Naive thymus-derived CD4-positive, alpha-beta T cell (primary cell): Measurements from ENCODE around the gene PGR. TPM values are rescaled to one million over a fixed set of nuclear protein-coding genes. Genes with fewer than 3 reads are reported as not detected.
A peak's percentile ranks its signal among the peaks of the same experiment; 100 is the strongest.

Experiments
- ATAC-seq: fragments of 150-1000 bp; cut with Tn5 transposase; 2 replicates; pipeline ENCODE4 v1.10.0; 2021; ENCODE audit warnings: mild to moderate bottlenecking, moderate library complexity
- CTCF ChIA-PET: fragments of 350-600 bp; sonication (Branson Sonifier 250); formaldehyde crosslinking; loops from one replicate; lab custom pipeline; 2021; ENCODE audit warnings: antibody characterized with exemption; lab: Charles Lee
- POLR2A ChIA-PET: fragments of 350-600 bp; sonication (Branson Sonifier 250); formaldehyde crosslinking; loops from one replicate; lab custom pipeline; 2021; ENCODE audit warnings: antibody characterized with exemption, inconsistent platforms; lab: Charles Lee
- DNase-seq, 9 donors: peaks; one replicate each; pipeline versions ENCODE4 v3.0.0 to v3.0.0-alpha.2; 2020 to 2022; ENCODE audit warnings: mixed read lengths in 1 of 9
- H3K27ac ChIP-seq: one replicate; pipeline ENCODE4 v1.7.0; 2013; ENCODE audit warnings: mild to moderate bottlenecking, low read depth, low read length, moderate library complexity
- H3K27me3 ChIP-seq, 2 donors: one replicate each; pipeline ENCODE4 v1.7.0; 2013; ENCODE audit warnings: low read length in 2 of 2, mild to moderate bottlenecking in 2 of 2, moderate library complexity in 2 of 2; ENCODE audit not compliant: control insufficient read depth in 2 of 2, insufficient read depth in 2 of 2
- H3K36me3 ChIP-seq, 3 experiments: 1 replicate in 2 of 3; 2 replicates in 1 of 3; pipeline ENCODE4 v1.7.0; 2013; ENCODE audit warnings: low read length in 3 of 3, mild to moderate bottlenecking in 3 of 3, moderate library complexity in 1 of 3; ENCODE audit not compliant: insufficient read depth in 3 of 3, control insufficient read depth in 2 of 3
- H3K4me1 ChIP-seq, 2 donors: one replicate each; pipeline ENCODE4 v1.7.0; 2013; ENCODE audit warnings: low read length in 2 of 2, mild to moderate bottlenecking in 2 of 2, moderate library complexity in 1 of 2; ENCODE audit not compliant: control insufficient read depth in 2 of 2, insufficient read depth in 2 of 2
- H3K4me3 ChIP-seq: 2 replicates; pipeline ENCODE4 v1.7.0; 2013; ENCODE audit warnings: mild to moderate bottlenecking, low read length
- H3K9me3 ChIP-seq, 3 experiments: 1 replicate in 2 of 3; 2 replicates in 1 of 3; pipeline ENCODE4 v1.7.0; 2013; ENCODE audit warnings: low read length in 3 of 3; ENCODE audit not compliant: control insufficient read depth in 2 of 3
- H3K27ac Mint-ChIP-seq, 9 donors: one replicate each; pipeline ENCODE4 v1.8.0; 2020 to 2022; ENCODE audit warnings: mixed read lengths in 9 of 9, mild to moderate bottlenecking in 8 of 9, moderate library complexity in 5 of 9, inconsistent platforms in 2 of 9
- H3K27me3 Mint-ChIP-seq, 5 donors: one replicate each; pipeline ENCODE4 v1.8.0; 2021 to 2022; ENCODE audit warnings: mixed read lengths in 5 of 5, mild to moderate bottlenecking in 1 of 5
- H3K36me3 Mint-ChIP-seq, 5 donors: one replicate each; pipeline ENCODE4 v1.8.0; 2020 to 2022; ENCODE audit warnings: mixed read lengths in 5 of 5, mild to moderate bottlenecking in 3 of 5, inconsistent platforms in 1 of 5
- H3K4me1 Mint-ChIP-seq, 7 donors: one replicate each; pipeline ENCODE4 v1.8.0; 2020 to 2022; ENCODE audit warnings: mixed read lengths in 7 of 7, mild to moderate bottlenecking in 3 of 7, inconsistent platforms in 1 of 7
- H3K4me3 Mint-ChIP-seq, 10 donors: one replicate each; pipeline ENCODE4 v1.8.0; 2020 to 2022; ENCODE audit warnings: mild to moderate bottlenecking in 10 of 10, mixed read lengths in 10 of 10, moderate library complexity in 6 of 10, inconsistent platforms in 2 of 10
- H3K9me3 Mint-ChIP-seq, 11 donors: one replicate each; pipeline ENCODE4 v1.8.0; 2020 to 2022; ENCODE audit warnings: mixed read lengths in 11 of 11, mild to moderate bottlenecking in 4 of 11, inconsistent platforms in 1 of 11, moderate library complexity in 1 of 11
- intact Hi-C, 2 donors: fragments of 100-400 bp; cut with micrococcal nuclease; formaldehyde crosslinking; loops; one replicate each; pipeline ENCODE4 v1.15.1; 2023
- polyA plus RNA-seq, 2 donors: library from polyadenylated mRNA; unstranded; fragments of 300-500 nt; fragmentation: Illumina TruSeq; gene quantifications; one replicate each; pipeline ENCODE4 v1.2.3, GENCODE V29; 2021
- total RNA-seq, 6 experiments: library from RNA in 5 of 6; stranded (reverse) in 5 of 6; gene quantifications; 1 replicate in 5 of 6; 2 replicates in 1 of 6; pipeline ENCODE4 v1.2.3 and lab custom pipeline; 2021 to 2026

PGR gene
- total RNA-seq: not detected
- not detected for polyA plus RNA-seq
- total RNA-seq (lab: John Stamatoyannopoulos, UW): not detected

DNA sequence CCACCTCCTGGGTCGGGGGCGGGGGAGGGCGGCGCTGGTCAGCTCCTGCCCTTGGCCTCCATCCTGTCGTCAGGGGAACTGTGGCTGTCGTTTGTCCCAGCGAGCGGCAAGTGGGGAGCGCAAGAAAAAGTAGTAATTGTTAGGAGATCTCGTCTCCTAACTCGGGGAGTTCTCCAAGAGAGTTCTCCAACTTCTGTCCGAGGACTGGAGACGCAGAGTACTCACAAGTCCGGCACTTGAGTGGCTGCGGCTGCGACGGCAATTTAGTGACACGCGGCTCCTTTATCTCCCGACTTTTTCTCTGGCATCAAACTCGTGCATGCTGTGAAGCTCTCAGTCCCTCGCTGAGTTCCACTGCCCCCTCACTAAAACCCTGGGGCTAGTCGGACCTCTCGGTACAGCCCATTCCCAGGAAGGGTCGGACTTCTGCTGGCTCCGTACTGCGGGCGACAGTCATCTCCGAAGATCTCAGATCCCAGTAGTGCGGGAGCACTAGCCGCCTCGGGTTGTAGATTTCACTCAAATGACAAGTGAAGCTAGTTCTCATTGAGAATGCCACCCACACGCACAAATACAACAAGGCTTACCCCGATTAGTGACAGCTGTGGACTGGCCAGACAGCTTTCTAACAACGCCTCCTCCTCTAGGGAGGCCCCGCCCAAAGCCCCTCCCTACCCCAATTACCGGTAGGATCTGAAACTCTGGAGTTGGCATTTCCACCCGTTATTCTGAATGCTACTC, at the start of gene PGR:
PGR (minus strand) TSS at position 611 of the 741 bp plus-strand sequence. CDS start 743 bp downstream, outside the sequence.
- H3K4me1 Mint-ChIP-seq: peaks cover 0 to 4% (median 4%) of the 10 kb centered on the region in 7 donors
- H3K9me3 Mint-ChIP-seq: peaks cover 0 to 23% (median 6%) of the 10 kb centered on the region in 11 donors
- no peaks in the 10 kb centered on the region for H3K4me1 ChIP-seq
- H3K4me3 Mint-ChIP-seq: peak within 1 kb of the TSS in 1 of 10 donors; percentile 16
- intact Hi-C loops: no loop called here
- peaks cover 33 to 51% (median 46%) of the 10 kb centered on the region in 5 donors for H3K27me3 Mint-ChIP-seq
- no peaks in the 10 kb centered on the region for H3K36me3 ChIP-seq
- ChIA-PET POLR2A (no interaction called here), CTCF (no interaction called here)
- ATAC-seq (no peak), DNase-seq (no peak)
- H3K27ac Mint-ChIP-seq: no peak within 1 kb of the TSS
- H3K9me3 ChIP-seq: no peaks in the 10 kb centered on the region
- H3K27ac ChIP-seq: no peak within 1 kb of the TSS
- no peaks in the 10 kb centered on the region for H3K36me3 Mint-ChIP-seq
- H3K4me3 ChIP-seq: no peak within 1 kb of the TSS
- no peaks in the 10 kb centered on the region for H3K27me3 ChIP-seq

DNA sequence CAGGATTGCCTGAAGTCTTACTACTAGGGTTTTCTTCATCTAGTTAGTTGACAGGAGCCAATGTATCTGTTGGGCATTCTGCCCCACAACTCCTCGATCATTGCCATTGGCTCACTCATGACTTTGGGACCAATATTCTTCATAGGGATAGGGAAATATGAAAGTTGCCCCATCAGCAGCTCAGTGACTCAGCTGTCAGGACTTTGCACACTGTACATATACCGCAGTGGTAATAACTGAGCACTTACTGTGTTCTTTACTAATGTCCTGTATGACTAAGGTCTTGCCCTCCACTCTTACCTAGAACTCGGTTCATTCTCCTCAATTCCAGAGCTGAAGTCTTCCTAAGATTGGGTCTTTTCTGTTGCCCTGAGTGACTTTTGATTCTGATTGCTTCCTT, 46.8 kb upstream of the PGR start:
- H3K4me1 Mint-ChIP-seq: no peaks in the 10 kb centered on the region
- H3K4me3 Mint-ChIP-seq: no peak overlapping the region
- H3K27me3 Mint-ChIP-seq: no peaks in the 10 kb centered on the region
- ATAC-seq: no peak
- intact Hi-C loops: no loop called here
- ChIA-PET CTCF (interaction anchor here (0.6 kb wide), 1 partner anchor 869 kb away, joined by 3 read pairs; no protein-coding TSS in a partner anchor), POLR2A (no interaction called here)
- no peaks in the 10 kb centered on the region for H3K36me3 ChIP-seq
- DNase-seq: no peak
- peaks cover 0 to 6% (median 0%) of the 10 kb centered on the region in 5 donors for H3K36me3 Mint-ChIP-seq
- H3K4me1 ChIP-seq: no peaks in the 10 kb centered on the region
- no peak overlapping the region for H3K27ac Mint-ChIP-seq
- H3K9me3 ChIP-seq: no peaks in the 10 kb centered on the region
- H3K9me3 Mint-ChIP-seq: peaks cover 0 to 16% (median 4%) of the 10 kb centered on the region in 11 donors
- no peaks in the 10 kb centered on the region for H3K27me3 ChIP-seq
- no peak overlapping the region for H3K4me3 ChIP-seq
- no peak overlapping the region for H3K27ac ChIP-seq

DNA sequence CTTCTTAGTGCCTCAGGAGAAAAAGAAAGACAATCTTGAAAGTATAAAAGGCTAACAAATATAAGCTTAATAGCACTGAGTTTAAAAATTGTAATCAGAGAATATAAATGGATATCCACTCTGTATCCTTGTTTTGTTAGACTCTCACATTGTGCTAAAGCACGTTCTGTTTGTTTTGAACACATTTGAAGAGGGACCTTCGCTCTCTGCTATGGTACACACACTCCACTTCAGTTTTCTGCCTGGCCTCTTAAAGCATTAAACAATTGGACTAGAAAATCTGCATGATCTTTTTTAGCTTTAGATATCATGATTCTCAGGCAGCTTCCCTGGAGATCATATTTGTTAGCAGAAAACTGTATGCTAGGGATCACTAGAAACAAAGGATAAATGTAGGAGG, 40.3 kb upstream of the PGR start:
- CTCF ChIA-PET: no interaction called here
- no peak for DNase-seq
- Mint-ChIP-seq H3K4me1 (no peaks in the 10 kb centered on the region), H3K27ac (no peak overlapping the region), H3K4me3 (no peak overlapping the region), H3K27me3 (no peaks in the 10 kb centered on the region), H3K36me3 (no peaks in the 10 kb centered on the region), H3K9me3 (peaks cover 0 to 41% (median 10%) of the 10 kb centered on the region in 11 donors)
- no peak for ATAC-seq
- H3K4me3 ChIP-seq: no peak overlapping the region
- no peaks in the 10 kb centered on the region for H3K36me3 ChIP-seq
- POLR2A ChIA-PET: no interaction called here
- no peaks in the 10 kb centered on the region for H3K27me3 ChIP-seq
- no peaks in the 10 kb centered on the region for H3K4me1 ChIP-seq
- intact Hi-C loops: no loop called here
- no peak overlapping the region for H3K27ac ChIP-seq
- no peaks in the 10 kb centered on the region for H3K9me3 ChIP-seq

DNA sequence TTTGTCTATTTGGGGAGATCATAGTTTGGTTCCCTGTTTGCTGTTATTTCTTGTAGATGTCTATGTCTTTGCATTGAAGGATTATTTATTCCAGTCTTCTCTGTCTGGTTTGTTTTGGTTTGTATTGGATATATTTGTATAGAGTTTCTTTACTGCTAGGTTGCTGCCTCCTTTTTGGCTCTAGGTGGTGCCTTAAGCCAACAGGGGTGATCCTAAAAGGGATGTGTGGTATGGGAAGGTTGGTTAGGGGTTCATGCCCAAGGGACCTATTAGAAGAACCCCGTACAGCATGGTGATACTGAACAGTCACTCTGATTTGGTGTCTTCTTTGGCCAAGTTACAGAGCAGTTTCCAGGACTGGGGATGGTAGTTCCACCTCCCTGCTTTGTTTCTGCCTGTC, 36.4 kb upstream of the PGR start:
- Histone ChIP-seq H3K36me3 (no peaks in the 10 kb centered on the region), H3K27me3 (no peaks in the 10 kb centered on the region), H3K4me3 (no peak overlapping the region), H3K4me1 (no peaks in the 10 kb centered on the region), H3K9me3 (no peaks in the 10 kb centered on the region), H3K27ac (no peak overlapping the region)
- ChIA-PET CTCF (no interaction called here), POLR2A (no interaction called here)
- no peak overlapping the region for H3K27ac Mint-ChIP-seq
- H3K36me3 Mint-ChIP-seq: no peaks in the 10 kb centered on the region
- H3K4me1 Mint-ChIP-seq: no peaks in the 10 kb centered on the region
- DNase-seq: no peak
- H3K4me3 Mint-ChIP-seq: no peak overlapping the region
- H3K27me3 Mint-ChIP-seq: no peaks in the 10 kb centered on the region
- peaks cover 3 to 53% (median 12%) of the 10 kb centered on the region in 11 donors for H3K9me3 Mint-ChIP-seq
- intact Hi-C loops: no loop called here
- ATAC-seq: no peak

DNA sequence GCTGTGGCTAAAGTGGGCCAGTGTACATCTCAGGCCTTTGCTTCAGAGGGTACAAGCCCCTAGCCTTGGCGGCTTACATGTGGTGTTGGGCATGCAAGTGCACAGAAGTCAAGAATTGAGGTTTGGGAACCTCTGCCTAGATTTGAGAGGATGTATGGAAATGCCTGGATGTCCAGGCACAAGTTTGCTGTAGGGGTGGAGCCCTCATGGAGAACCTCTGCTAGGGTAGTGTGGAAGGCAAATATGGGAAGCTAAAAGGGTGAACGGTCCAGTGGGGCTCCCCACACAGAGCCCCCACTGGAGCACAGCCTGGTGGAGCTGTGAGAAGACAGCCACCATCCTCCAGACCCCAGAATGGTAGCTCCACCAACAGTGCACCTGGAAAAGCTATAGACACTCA, 28.5 kb upstream of the PGR start:
- no peak overlapping the region for H3K4me3 Mint-ChIP-seq
- no peak overlapping the region for H3K4me3 ChIP-seq
- no peaks in the 10 kb centered on the region for H3K27me3 ChIP-seq
- ATAC-seq (no peak), DNase-seq (no peak)
- H3K27ac ChIP-seq: no peak overlapping the region
- intact Hi-C loops: no loop called here
- H3K36me3 Mint-ChIP-seq: peaks cover 0 to under 1% (median 0%) of the 10 kb centered on the region in 5 donors
- no peak overlapping the region for H3K27ac Mint-ChIP-seq
- H3K27me3 Mint-ChIP-seq: no peaks in the 10 kb centered on the region
- H3K9me3 Mint-ChIP-seq: peaks cover 3 to 35% (median 20%) of the 10 kb centered on the region in 11 donors
- no peaks in the 10 kb centered on the region for H3K36me3 ChIP-seq
- ChIA-PET CTCF (no interaction called here), POLR2A (no interaction called here)
- no peaks in the 10 kb centered on the region for H3K4me1 ChIP-seq
- peaks cover 0 to 11% (median 0%) of the 10 kb centered on the region in 3 experiments for H3K9me3 ChIP-seq
- H3K4me1 Mint-ChIP-seq: no peaks in the 10 kb centered on the region

DNA sequence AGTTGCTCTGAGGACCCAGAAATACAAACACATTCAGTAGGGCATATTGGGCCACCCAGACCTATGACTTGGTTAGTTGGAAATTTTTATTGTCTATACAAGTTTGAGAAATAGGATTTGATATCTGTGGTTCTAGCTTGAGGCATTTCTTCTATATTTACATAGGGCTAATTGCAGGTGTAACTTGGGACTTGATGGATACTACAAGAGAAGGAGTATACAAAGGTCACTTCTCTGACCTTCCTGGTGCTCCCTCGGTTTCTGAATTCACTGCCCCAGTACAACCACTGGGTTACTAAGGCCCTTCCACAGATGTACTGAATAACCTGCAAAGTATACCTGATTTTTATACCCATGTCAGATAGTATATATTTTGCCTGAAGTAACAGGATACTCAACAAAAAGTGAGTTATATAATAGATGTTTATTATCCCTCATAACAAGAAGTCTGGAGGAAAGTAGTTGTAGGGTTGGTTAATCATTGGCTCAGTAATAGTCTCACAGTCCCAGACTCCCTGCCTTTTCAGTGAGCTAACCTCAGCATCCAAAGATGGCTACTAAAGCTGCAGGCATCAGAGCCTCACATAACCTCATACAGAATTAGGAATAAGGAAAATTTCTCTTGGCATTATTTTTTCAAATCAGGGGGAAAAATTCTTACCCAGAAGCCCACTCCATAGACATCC, 8.8 kb upstream of the PGR start:
- peaks cover 0 to 11% (median 2%) of the 10 kb centered on the region in 11 donors for H3K9me3 Mint-ChIP-seq

More for the DNA sequence above, 8.8 kb upstream of the PGR start:
- no peaks in the 10 kb centered on the region for H3K4me1 ChIP-seq
- ChIA-PET POLR2A (no interaction called here), CTCF (interaction anchor here (0.6 kb wide), 1 partner anchor 268 kb away, joined by 3 read pairs; no protein-coding TSS in a partner anchor)
- no peaks in the 10 kb centered on the region for H3K27me3 ChIP-seq
- Mint-ChIP-seq H3K36me3 (peaks cover 0 to 4% (median 0%) of the 10 kb centered on the region in 5 donors), H3K27me3 (peaks cover 0 to 4% (median 0%) of the 10 kb centered on the region in 5 donors), H3K4me3 (no peak overlapping the region), H3K27ac (no peak overlapping the region), H3K4me1 (no peaks in the 10 kb centered on the region)
- H3K36me3 ChIP-seq: no peaks in the 10 kb centered on the region
- intact Hi-C loops: no loop called here
- H3K9me3 ChIP-seq: no peaks in the 10 kb centered on the region
- ATAC-seq (no peak), DNase-seq (no peak)
- H3K4me3 ChIP-seq: no peak overlapping the region
- no peak overlapping the region for H3K27ac ChIP-seq
